ENCODE measurements around the gene FHL2. TPM values are rescaled to one million over a fixed set of nuclear protein-coding genes. Genes with fewer than 3 reads are reported as not detected.
A peak's percentile ranks its signal among the peaks of the same experiment; 100 is the strongest.

The FHL2 gene
- total RNA-seq, 1 donor: 267 TPM

DNA sequence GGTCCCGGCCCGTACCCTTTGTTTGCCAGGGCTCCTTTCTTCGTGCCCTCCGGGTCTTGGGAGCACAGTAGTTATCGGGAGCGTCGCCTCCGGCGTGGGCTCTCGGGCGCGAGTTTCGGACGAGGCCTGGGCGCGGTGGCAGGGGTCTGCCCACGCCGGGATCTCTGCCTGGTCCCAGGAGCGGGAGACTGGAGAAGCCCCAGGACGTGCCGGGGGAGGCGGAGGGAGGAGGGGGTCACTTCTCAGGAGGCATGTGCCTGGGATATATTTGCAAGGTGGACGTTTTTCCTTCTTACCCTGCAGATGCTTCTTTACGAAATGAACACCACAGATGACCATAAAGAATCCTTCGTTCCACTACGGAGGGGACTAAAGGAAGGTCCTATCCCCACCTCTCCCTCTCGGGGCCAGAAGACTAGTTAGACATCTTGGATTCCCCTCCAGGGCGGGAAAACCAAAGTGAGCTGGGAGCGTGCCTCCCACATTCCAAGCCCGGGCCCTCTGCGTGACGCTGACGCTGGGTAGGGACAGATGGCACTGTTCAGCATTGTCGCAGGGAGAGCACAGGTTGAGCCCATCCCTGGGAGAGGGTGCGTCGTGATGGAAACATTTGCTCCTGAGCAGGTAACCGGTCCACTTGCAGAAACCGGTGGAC, 483 bp upstream of the FHL2 start:
- DNase-seq (ENCODE audit: low read depth): no peak
- peak overlapping the region; percentile 51 for H3K4me3 ChIP-seq (ENCODE audit: low read depth, low read length)
- TF ChIP-seq, protein P1, sequence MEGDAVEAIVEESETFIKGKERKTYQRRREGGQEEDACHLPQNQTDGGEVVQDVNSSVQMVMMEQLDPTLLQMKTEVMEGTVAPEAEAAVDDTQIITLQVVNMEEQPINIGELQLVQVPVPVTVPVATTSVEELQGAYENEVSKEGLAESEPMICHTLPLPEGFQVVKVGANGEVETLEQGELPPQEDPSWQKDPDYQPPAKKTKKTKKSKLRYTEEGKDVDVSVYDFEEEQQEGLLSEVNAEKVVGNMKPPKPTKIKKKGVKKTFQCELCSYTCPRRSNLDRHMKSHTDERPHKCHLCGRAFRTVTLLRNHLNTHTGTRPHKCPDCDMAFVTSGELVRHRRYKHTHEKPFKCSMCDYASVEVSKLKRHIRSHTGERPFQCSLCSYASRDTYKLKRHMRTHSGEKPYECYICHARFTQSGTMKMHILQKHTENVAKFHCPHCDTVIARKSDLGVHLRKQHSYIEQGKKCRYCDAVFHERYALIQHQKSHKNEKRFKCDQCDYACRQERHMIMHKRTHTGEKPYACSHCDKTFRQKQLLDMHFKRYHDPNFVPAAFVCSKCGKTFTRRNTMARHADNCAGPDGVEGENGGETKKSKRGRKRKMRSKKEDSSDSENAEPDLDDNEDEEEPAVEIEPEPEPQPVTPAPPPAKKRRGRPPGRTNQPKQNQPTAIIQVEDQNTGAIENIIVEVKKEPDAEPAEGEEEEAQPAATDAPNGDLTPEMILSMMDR (IDR thresholded peaks at IDR 0.05; ENCODE audit: insufficient read depth, low read length): no peak

DNA sequence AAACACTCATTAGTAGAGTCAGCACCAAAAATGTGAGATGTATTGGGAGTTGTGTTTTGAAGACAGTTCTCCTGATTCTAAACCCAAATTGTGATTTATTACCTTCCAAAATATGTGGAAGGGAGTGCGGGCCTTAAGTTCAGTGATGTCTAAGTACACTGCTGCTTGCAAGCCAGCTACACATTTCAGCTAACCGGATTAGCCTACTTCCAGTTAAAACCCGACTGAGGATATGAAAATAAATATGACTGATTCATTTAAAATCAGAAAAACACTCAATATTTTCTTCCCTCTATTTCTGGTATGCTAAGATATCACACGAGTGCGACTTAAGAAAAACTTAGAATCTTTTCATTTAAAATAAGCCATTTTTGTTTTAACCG, 907 bp downstream of the FHL2 start:
- peak overlapping the region; percentile 99 for H3K4me3 ChIP-seq (ENCODE audit: low read depth, low read length)
- peak; percentile 69 for DNase-seq (ENCODE audit: low read depth)
- TF ChIP-seq, protein P1 (IDR thresholded peaks at IDR 0.05; ENCODE audit: insufficient read depth, low read length): no peak

DNA sequence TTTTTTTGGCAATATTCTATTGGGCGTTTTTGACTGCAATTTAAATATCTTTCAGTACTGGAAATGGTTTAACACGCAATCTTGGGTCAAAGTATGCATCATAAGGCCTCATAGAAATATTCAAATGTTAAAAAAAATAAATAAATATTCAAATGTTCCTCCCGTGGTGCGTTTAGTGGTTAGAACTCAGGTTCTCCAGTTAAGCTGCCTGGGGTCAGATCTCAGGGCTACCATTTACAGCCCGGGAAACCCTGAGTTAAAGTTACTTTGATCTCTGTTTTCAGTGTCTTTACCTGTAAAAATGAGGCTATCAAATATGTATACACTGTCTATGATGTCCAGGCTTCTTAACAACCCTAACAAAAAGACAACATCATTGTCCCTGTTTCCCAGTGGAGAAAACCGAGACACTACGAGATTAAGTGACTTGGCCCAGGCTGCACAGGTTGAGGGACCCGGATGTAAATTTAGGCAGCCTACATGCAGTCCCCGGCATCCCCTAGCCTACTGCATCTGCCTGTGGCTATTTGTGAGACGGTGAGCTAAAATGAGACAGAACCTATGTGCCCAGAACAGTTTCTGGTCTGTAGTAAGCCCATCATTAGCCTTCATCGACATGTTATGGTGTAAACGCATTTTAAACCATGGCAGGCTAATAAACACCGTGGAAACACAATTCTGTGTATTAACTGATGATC, 1.7 kb downstream of the FHL2 start:
- TF ChIP-seq, protein P1 (IDR thresholded peaks at IDR 0.05; ENCODE audit: insufficient read depth, low read length): no peak
- peak; percentile 65 for DNase-seq (ENCODE audit: low read depth)
- H3K4me3 ChIP-seq (ENCODE audit: low read depth, low read length): peak overlapping the region; percentile 99

DNA sequence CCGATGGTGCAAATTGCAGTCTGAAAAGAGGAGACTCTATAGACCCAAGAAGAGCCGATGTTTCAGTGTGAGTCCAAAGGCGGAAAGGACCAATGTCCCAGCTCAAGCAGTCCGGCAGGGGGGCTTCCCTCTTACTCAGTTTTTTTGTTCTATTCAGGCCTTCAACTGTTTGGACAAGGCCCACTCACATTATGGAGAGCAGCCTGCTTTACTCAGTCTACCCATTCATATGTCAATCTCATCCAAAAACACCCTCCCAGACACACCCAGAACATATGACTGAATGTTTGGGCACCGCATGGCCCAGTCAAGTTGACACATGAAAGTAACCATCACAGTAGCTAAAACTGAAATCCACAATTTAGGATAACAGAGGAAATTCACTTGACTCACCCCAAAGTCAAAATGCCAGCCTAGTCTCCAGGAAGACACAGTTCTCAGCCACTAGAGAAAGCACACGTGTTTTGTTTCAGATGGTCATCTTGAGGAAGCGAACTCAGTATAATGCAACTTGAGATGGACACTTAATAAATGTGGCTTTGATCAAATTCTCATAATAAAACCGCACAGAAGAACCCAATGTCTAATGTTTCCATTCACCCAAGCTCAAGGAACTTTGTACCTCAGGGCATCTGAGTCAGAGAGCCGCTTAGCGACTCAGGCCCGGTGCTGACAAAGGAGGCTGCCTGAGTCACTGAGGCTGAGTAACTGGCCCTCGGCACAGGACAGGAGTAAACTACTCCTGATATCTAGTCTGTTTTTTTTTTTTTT, 2.4 kb downstream of the FHL2 start:
- peak overlapping the region; percentile 99 for H3K4me3 ChIP-seq (ENCODE audit: low read depth, low read length)
- TF ChIP-seq, protein P1 (IDR thresholded peaks at IDR 0.05; ENCODE audit: insufficient read depth, low read length): no peak
- DNase-seq (ENCODE audit: low read depth): peak; percentile 95

DNA sequence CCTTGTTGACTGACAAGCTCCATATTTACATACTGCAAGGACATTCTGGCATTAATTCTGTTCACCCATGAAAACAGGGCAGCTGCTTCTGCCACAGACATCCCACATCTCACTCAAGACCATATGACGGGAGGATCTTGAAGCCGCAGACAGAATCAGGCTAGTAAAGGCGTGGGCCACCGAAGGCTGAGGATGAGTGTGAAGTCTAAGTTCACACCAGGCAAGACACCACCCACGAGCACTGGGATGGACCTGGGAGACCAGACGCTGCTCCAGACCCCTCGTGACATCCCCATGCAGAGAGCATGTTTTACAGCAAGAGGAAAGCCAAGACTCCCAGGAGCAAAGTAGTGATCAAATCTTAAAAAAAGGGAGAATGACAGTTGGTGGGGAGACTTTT, 3.2 kb downstream of the FHL2 start:
- peak; percentile 37 for DNase-seq (ENCODE audit: low read depth)
- TF ChIP-seq, protein P1 (IDR thresholded peaks at IDR 0.05; ENCODE audit: insufficient read depth, low read length): no peak
- peak overlapping the region; percentile 99 for H3K4me3 ChIP-seq (ENCODE audit: low read depth, low read length)

DNA sequence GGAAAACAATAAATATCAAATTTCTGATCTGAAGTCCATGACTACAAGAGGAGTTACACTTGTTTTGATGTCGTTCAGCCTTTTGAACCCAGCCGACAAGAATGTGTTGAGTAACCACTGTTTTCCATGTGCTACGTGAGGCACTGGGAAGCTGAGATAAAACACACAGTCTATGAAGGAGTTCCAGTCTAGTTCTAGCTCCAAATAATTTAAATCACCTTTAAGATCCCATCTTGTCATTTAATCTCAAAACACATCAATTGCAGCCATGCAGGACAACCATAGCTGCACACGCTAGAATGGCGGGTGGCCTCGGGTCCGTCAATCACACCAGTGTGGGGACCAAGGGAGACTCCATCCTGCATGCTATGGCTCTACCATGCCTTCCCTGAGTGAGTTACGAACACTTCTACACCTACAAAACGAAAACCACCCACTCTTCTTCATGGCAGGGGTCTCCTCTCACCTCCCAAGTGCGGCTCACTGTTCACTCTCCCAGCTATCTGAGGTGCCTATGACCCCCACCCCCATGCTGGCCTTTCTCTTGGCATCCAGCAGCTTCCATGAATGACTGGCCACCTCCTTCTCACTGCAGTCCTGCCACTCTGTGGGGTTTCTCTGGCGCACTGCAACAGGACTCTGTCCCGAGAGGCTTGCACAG, 3.8 kb downstream of the FHL2 start:
- H3K4me3 ChIP-seq (ENCODE audit: low read depth, low read length): peak overlapping the region; percentile 99
- peak; percentile 71 for DNase-seq (ENCODE audit: low read depth)
- TF ChIP-seq, protein P1 (IDR thresholded peaks at IDR 0.05; ENCODE audit: insufficient read depth, low read length): no peak

All from fibroblast of the aortic adventitia (primary cell).